Stimulated activated effector memory CD8-positive, alpha-beta T cell treated with anti-CD3 and anti-CD28 coated beads, Interleukin-12 subunit alpha, Interleukin-12 subunit beta, amount 100 ng/mL, for 72 hours (primary cell): Measurements from ENCODE around the gene DYRK1A.

ENCODE experiments used
- ATAC-seq: fragments of 150-1000 bp; cut with Tn5 transposase; 2 replicates; pipeline ENCODE4 v1.10.0; 2021
- DNase-seq, 2 donors: peaks; one replicate each; pipeline ENCODE4 v3.0.0; 2021 to 2022; ENCODE audit warnings: low spot score in 2 of 2
- H3K27ac Mint-ChIP-seq: one replicate; pipeline ENCODE4 v1.8.0; 2022; ENCODE audit warnings: mild to moderate bottlenecking, mixed read lengths
- H3K36me3 Mint-ChIP-seq: one replicate; pipeline ENCODE4 v1.8.0; 2022; ENCODE audit warnings: mild to moderate bottlenecking, mixed read lengths
- H3K4me1 Mint-ChIP-seq: one replicate; pipeline ENCODE4 v1.8.0; 2022; ENCODE audit warnings: mixed read lengths
- H3K4me3 Mint-ChIP-seq: one replicate; pipeline ENCODE4 v1.8.0; 2022; ENCODE audit warnings: mild to moderate bottlenecking, mixed read lengths
- H3K9me3 Mint-ChIP-seq: one replicate; pipeline ENCODE4 v1.8.0; 2022; ENCODE audit warnings: mixed read lengths

DYRK1A gene

DNA sequence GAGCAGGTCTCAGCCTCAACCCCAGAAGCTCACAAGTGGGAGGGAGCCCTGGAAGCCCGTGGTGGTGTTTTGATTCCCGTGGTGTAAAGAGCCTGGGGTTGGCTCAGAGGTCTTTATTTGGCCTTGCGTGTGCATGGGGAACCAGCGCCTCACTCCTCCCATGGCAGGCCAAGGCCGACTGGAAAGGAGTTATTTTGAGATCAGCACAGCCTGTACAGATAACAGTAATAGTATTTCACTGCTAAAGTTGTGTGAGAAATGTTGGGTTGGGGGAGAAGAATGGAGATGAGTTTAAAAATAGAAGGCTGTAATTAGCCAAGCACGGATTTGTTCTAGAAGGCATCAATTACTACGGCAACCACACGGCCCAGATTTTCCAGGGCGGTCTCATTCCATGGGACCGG, 186.5 kb downstream of the DYRK1A start:
- Mint-ChIP-seq H3K4me1 (no peaks in the 10 kb centered on the region), H3K9me3 (no peaks in the 10 kb centered on the region), H3K4me3 (no peak overlapping the region), H3K27ac (no peak overlapping the region), H3K36me3 (no peaks in the 10 kb centered on the region)
- DNase-seq: no peak
- ATAC-seq: no peak

DNA sequence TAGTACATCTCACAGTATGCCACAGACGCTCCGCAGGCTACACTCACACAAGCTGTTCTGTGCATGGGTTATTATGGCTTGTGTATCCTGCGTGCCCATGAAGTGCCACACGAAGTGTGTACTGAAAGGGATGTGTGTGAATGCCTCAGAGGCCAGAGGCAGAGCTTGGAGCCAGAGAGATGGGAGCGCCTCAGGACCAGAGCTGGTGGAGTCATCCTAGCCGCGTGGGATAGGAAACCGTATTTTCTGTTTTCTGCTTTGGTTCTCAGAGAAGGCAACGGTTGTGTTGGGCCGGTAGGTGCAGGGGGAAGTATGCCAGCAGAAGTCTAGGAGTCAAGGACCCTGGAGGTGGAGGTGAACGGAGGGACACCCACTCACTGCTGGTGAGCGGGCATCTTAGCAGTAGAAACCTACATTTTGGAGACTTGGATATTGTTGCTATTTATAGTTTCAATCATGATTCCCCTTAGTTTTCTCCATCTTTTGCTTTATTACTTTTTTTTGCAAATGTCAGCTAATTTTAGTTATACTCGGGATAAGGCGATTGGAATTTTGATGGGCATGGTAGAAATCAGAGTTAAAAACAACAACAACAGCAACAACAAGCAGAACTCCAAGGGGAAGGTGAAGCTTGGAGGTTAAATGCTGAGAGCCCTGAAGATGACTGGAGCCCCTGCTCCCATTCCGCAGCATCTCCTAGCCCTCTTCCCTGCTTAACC, 188.2 kb downstream of the DYRK1A start:
- H3K4me1 Mint-ChIP-seq: no peaks in the 10 kb centered on the region
- DNase-seq (no peak), ATAC-seq (no peak)
- no peaks in the 10 kb centered on the region for H3K9me3 Mint-ChIP-seq
- H3K4me3 Mint-ChIP-seq: no peak overlapping the region
- H3K27ac Mint-ChIP-seq: no peak overlapping the region
- H3K36me3 Mint-ChIP-seq: no peaks in the 10 kb centered on the region

DNA sequence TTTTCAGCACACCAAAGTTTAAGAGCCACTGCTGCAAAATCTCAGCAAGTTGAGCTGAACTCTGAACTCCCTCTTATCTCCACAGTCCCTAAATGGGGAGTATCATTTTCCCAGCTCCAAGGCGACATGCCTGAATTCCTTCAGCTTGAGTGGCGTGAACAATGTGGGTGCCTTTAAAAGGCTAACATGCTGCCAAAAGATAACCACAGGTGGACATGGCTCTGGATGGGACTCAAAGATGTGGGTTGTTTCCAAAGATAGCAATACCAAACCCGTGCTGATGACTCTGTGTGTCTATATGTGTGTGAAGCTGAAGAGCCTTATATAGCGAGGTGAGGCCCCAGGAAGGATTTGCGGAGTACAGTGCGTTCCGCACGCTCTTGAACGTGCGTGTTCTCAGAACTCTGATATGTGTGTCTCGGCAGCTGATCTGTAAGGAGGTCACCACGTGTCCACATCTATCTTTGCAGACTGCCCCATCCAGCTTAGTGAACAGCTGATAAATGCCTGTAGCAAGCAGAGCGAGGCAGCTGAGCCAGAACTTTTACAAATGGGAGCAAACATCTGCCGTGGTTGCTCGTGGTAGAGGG, 189.2 kb downstream of the DYRK1A start:
- Mint-ChIP-seq H3K4me3 (no peak overlapping the region), H3K9me3 (no peaks in the 10 kb centered on the region), H3K36me3 (no peaks in the 10 kb centered on the region), H3K4me1 (no peaks in the 10 kb centered on the region), H3K27ac (no peak overlapping the region)
- DNase-seq: no peak
- ATAC-seq: no peak

DNA sequence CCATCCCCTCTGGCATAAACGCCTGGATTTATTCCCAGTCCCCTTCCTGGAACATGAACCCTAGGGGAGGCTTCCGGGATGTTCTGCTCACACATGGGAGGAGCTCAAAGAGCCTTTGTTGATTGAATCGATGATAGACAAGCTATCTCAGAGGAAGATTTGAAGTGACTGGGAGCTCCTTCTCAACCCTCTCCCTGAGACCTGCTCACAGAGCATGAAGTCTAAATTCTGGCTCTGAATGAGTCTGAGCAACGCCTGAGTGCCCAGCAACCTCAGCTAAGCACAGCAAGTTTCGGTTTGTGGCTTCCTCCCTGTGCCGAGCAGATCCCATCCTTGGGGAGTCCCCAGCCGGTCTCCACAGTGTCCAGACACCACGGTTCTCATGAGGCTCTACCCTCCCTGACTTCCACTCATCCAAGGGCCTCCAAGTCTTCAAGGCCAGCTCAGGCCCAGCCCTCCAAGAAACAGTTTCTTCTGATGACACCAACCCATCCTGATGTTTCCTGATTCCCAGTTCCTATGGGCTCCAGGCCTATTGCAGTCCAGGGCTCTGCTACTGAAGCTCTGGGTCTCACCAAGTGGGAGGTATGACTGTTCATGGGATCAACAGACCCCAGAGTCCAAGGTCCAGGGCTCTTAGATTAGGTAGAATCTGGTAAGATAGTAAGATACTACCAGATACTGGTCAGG, 190.8 kb downstream of the DYRK1A start:
- Mint-ChIP-seq H3K4me1 (no peaks in the 10 kb centered on the region), H3K9me3 (no peaks in the 10 kb centered on the region), H3K27ac (no peak overlapping the region), H3K36me3 (no peaks in the 10 kb centered on the region), H3K4me3 (no peak overlapping the region)
- no peak for DNase-seq
- peak; percentile 55 for ATAC-seq

DNA sequence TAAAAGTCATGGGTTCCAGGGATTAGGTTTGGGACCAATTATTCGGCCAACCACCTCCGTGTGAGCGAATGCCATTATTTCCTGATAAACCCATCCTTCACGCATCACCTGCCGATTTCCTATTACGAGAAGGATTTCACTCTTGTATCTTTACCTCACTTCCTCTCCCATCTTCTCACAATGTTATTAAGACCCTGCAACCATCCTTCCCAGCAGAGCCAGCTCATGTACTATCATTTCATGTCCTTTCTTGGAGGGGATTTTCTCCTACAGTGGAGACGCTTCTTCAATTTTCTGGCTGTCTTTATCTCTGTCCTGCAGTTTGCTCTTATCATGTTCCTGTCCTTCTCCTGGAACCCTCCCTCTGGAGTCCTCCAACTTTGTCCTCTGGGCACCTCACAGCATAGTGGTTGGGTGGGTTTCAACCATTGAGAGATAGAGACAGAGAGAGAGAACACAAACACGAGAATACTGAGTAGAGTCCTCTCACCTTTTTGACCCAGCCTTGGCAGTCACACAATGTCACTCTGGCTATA, 192.2 kb downstream of the DYRK1A start:
- peaks cover 2% of the 10 kb centered on the region for H3K36me3 Mint-ChIP-seq
- no peaks in the 10 kb centered on the region for H3K9me3 Mint-ChIP-seq
- no peak overlapping the region for H3K27ac Mint-ChIP-seq
- H3K4me1 Mint-ChIP-seq: no peaks in the 10 kb centered on the region
- H3K4me3 Mint-ChIP-seq: no peak overlapping the region
- ATAC-seq (no peak), DNase-seq (no peak)

DNA sequence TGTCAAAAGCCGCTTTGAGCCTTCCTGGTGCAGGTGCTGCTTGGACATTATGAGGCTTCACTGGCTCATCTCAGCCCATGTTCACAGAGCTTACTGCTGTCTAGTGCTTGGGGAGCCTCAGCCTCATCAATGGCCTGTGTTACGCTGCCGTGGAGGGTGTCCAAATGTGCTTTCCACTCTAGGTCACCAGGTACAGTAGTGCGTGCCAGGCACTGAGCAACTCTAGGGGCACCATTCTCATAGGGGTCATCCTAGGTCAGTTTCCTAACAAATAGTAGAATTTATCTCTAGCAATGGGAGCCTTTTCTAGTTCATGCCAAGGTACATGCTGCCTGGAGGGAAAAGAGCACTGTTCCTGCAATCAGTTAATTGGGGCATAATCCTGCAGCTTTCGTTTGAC, 193.8 kb downstream of the DYRK1A start:
- no peak for ATAC-seq
- Mint-ChIP-seq H3K27ac (no peak overlapping the region), H3K36me3 (peaks cover 9% of the 10 kb centered on the region), H3K9me3 (no peaks in the 10 kb centered on the region), H3K4me1 (peaks cover 13% of the 10 kb centered on the region), H3K4me3 (no peak overlapping the region)
- DNase-seq: peak in 1 of 2 donors; percentile 44

DNA sequence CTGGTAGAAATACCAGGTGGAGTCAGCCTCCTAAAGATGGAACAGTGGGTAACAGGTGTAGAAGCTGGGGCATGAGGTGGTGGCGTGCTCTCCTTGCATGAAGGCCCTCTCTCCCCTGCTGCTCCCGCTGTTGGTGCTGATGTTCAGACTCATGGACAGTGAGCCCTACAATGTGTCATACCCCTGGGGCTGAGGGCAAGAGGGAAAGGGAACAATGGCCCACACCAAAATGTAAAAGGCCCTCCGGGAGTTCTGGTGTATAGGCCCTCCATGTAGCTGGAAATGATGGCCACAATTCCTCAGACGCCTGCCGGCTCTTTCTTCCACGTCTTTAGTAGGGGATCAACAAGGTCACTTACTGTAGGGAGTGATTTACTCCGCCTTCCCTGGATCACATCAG, 194.9 kb downstream of the DYRK1A start:
- Mint-ChIP-seq H3K4me3 (no peak overlapping the region), H3K9me3 (no peaks in the 10 kb centered on the region), H3K27ac (no peak overlapping the region), H3K36me3 (peaks cover 9% of the 10 kb centered on the region), H3K4me1 (peaks cover 22% of the 10 kb centered on the region)
- ATAC-seq (no peak), DNase-seq (peak in 1 of 2 donors; percentile 45)

DNA sequence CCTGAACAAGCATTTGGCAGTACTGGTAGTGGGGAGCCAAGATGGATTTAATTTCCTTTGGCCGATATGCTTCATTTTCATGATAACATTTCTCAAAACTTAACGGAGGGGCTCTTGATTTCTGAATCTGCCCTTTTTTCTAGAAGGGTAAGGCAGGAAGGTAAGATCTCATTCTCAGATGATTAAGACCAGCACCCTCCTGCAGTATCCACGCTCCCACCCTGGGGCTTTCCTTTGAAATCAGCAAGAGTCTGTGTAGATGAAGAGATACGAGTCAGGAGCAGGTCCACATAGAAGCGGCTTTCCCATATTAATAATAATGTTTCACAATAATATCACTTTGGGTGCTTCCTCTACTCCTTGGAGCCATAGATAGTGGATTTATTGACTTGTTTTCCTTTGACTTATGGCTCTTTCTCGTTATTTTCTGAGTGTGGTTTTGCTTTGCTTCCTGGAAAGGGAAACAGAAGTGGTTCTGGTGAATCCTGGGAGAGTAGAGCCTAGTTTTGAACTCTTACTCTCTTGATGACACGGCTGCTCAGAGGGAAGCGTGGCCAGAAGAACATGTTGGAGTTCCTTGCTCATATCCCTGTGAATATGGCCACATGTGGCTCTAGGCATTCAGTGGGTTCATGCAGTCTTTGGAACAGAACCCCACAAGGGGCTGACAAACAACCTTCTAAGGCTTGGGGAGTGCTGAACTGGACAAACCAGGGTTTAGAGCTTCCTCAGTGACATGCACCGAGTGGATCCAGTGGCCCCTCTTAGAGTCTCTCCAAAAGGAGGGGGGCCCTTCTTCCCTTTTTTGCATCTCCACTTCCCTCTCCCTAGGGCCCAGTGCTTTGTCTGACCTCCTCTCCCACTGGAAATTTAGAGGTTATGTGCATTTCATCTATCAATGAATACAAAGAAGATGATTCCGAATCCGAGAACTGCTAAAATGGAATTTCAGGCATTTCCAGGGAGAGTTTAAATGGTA, 195.7 kb downstream of the DYRK1A start:
- peak overlapping the region; percentile 99 for H3K27ac Mint-ChIP-seq
- peaks cover 22% of the 10 kb centered on the region for H3K4me1 Mint-ChIP-seq
- peak overlapping the region; percentile 94 for H3K4me3 Mint-ChIP-seq
- peak in 1 of 2 donors; percentile 45 for DNase-seq
- H3K9me3 Mint-ChIP-seq: no peaks in the 10 kb centered on the region
- peaks cover 9% of the 10 kb centered on the region for H3K36me3 Mint-ChIP-seq
- no peak for ATAC-seq

DNA sequence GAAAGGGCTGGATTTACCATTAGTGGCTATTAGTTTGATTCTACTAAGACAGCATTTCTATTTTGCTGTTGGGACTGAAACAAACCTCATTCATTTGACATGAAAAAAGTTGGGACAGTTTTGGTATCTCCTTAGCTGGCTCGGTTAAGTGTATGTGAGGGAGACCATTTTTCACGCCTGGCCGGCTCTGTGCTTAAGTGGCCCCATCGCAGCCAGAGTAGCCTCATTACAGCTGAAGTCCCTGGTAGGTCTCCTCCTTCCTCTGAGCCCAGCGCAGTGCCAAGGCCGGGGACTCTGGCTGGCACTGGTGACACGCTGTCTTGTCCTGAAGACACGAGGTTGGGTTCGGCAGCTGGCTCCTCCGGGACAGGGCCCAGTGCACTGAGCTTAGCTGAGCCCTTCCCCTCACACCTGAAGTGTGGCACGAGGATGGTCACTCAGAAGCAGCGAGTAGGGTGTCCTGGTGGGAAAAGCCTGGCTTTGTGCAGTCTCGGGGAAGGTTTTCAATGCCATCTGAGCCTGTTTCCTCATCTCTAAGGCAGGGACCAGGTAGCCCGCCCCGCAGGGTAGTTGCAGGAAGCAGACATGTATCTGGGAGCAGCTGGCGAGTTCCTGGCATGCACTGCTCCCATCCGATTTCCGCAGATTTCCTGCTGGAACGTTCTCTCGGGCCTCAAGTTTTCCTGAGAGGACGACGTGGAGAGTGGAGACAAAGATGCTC, 196.5 kb downstream of the DYRK1A start:
- DNase-seq: no peak
- Mint-ChIP-seq H3K27ac (peak overlapping the region; percentile 99), H3K4me3 (peak overlapping the region; percentile 94), H3K4me1 (peaks cover 22% of the 10 kb centered on the region), H3K9me3 (no peaks in the 10 kb centered on the region), H3K36me3 (peaks cover 9% of the 10 kb centered on the region)
- no peak for ATAC-seq

DNA sequence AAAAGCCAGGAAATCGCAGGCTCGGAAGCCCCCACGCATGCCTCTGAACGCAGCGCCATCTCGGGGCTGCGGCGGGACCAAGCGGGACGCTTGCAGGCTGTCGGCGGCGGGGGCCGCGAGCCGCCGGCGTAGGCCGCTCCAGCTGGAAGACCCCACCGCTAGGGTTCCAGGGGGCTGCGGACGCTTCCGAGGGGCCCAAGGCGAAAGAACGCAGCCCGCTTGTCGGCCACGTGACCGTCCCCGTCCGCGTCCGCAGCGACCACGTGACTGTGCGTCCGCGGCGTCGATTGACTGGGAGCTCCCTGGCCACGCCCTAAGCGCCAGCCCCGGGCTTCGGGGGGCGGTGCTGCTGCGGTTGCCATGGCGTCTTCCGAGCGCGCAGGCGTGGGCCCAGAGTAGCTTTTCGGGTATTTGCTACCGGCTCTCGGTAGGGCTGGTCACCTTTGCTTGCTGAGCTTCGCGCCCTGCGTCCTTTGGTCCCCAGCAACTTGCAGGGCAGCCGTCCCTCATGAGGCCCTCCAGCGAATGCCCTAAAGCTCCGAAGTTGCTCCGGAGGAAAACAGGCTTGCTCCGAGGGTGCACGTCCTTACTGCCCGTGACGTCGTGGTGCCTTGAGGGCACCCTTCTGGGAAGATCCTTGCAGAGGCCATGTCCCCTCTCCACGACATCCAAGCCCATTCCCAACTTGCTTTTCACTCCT, 197.2 kb downstream of the DYRK1A start:
- H3K9me3 Mint-ChIP-seq: no peaks in the 10 kb centered on the region
- H3K4me3 Mint-ChIP-seq: peak overlapping the region; percentile 94
- ATAC-seq (peak; percentile 87), DNase-seq (peak; percentile 80 to 93)
- H3K4me1 Mint-ChIP-seq: peaks cover 22% of the 10 kb centered on the region
- H3K36me3 Mint-ChIP-seq: peaks cover 9% of the 10 kb centered on the region
- peak overlapping the region; percentile 99 for H3K27ac Mint-ChIP-seq

DNA sequence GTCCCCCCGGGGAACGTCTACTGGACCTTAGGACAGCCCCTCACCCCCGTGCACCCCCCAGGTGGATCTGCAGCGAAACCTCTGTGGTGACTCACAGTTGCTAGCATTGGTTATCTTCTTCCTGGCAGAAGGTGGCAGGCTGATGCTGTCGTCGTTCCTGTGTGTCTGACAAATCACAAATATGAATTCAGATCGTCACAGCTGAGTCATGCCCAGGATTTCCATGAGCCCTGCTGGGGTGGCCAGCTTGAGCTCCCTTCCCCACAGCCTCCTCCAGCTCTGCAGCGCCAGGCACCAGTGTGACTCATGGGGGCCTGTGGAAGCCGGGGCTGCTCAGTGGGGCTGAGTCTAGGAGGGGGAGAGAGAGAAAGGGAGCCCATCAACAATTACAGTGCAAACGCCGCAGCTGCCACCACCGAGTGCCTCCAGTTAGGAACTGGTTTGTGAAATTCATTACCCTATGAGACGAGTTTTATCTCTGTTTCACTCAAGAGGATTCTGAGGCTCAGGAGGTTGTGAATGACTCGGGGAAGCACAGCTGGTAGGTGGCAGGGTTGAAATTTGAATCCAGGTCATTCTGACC, 197.9 kb downstream of the DYRK1A start:
- peak in 1 of 2 donors; percentile 69 for DNase-seq
- Mint-ChIP-seq H3K36me3 (peaks cover 9% of the 10 kb centered on the region), H3K9me3 (no peaks in the 10 kb centered on the region), H3K4me1 (peaks cover 22% of the 10 kb centered on the region), H3K4me3 (peak overlapping the region; percentile 94), H3K27ac (peak overlapping the region; percentile 99)
- ATAC-seq: peak; percentile 90

DNA sequence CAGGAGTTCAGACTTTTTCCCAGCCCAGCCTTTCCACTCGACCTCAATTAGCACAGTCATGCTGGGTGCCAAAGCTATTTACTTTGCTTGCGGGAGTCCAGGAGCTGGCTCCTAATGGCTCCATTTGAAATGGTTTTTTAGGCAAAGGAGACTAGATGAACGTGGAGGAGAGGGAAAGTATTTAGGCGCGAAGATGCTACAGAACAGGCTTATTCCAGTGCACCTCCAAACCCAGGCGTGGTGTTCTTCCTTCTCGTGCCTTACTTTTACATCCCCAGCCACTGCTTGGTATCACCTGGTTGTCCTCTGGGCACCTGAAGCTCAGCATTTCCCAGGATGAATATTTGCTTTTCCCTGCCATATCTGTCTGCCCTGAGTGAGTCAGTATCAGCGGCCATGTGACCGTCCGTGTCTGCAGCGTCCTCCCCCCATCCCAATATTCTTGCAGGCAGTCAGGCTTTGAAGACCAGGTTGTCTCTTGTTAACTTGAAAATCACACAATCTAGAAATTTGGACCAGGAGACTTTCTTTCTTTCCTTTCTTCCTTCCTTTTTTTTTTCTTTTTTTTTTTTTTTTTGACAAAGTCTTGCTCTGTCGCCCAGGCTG, 198.5 kb downstream of the DYRK1A start:
- DNase-seq (no peak), ATAC-seq (no peak)
- Mint-ChIP-seq H3K9me3 (no peaks in the 10 kb centered on the region), H3K36me3 (peaks cover 9% of the 10 kb centered on the region), H3K4me3 (peak overlapping the region; percentile 94), H3K27ac (peak overlapping the region; percentile 99), H3K4me1 (peaks cover 22% of the 10 kb centered on the region)

DNA sequence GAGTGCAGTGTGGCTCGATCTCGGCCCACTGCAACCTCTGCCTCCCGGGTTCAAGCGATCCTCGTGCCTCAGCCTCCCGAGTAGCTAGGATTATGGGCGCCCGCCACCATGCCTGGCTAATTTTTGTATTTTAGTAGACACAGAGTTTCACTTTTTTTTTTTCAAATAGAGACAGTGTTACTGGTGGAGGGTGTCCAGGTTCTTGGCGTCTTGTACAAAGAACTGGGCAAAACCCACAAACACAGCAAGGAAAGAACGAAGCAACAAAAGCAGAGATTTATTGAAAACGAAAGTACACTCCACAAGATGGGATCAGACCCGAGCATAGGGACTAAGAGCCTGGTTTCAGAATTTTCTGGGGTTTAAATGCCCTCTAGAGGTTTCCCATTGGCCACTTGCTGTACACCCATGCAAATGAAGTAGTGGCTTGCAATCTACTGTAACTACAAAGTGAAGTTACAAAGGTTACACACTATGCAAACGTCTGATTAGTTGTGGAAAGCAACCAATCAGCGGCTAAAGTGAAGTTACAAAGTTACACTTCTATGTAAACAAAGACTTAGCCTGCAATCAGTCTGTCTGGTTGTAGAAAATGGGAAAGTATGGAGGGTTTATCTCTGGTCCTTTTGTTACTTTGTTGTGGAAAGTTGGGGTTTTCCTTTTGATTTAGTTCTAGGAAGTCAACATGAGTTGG, 199.1 kb downstream of the DYRK1A start:
- ATAC-seq (no peak), DNase-seq (no peak)
- peak overlapping the region; percentile 99 for H3K27ac Mint-ChIP-seq
- H3K4me3 Mint-ChIP-seq: peak overlapping the region; percentile 94
- peaks cover 9% of the 10 kb centered on the region for H3K36me3 Mint-ChIP-seq
- H3K9me3 Mint-ChIP-seq: no peaks in the 10 kb centered on the region
- H3K4me1 Mint-ChIP-seq: peaks cover 22% of the 10 kb centered on the region
